Stomach (tissue), 4 donors: ENCODE data around the gene ATP8A2.

Source experiments
- POLR2A ChIP-seq, 4 donors: fragments of 450-650 bp; IDR thresholded peaks; one replicate each; pipeline ENCODE4 v1.6.1; 2016; ENCODE audit warnings: antibody characterized with exemption in 4 of 4, control low read depth in 2 of 4, mild to moderate bottlenecking in 1 of 4, moderate library complexity in 1 of 4
- TF ChIP-seq, protein P1 (sequence below), 7 experiments: fragments of 450-650 bp in 4 of 7; fragments of 200-600 bp in 3 of 7; sonication (generic) in 3 of 7; IDR thresholded peaks; one replicate each; pipeline ENCODE4 v1.5.1; 2016 to 2019; ENCODE audit warnings: antibody characterized with exemption in 7 of 7, control low read depth in 2 of 7, mild to moderate bottlenecking in 1 of 7

- TF ChIP-seq, protein P1, sequence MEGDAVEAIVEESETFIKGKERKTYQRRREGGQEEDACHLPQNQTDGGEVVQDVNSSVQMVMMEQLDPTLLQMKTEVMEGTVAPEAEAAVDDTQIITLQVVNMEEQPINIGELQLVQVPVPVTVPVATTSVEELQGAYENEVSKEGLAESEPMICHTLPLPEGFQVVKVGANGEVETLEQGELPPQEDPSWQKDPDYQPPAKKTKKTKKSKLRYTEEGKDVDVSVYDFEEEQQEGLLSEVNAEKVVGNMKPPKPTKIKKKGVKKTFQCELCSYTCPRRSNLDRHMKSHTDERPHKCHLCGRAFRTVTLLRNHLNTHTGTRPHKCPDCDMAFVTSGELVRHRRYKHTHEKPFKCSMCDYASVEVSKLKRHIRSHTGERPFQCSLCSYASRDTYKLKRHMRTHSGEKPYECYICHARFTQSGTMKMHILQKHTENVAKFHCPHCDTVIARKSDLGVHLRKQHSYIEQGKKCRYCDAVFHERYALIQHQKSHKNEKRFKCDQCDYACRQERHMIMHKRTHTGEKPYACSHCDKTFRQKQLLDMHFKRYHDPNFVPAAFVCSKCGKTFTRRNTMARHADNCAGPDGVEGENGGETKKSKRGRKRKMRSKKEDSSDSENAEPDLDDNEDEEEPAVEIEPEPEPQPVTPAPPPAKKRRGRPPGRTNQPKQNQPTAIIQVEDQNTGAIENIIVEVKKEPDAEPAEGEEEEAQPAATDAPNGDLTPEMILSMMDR (IDR thresholded peaks at IDR 0.05): no peak
- TF ChIP-seq POLR2A (IDR thresholded peaks at IDR 0.05): no peak
These were observed 8.3 kb downstream of the ATP8A2 start for GRCh38 chr13:25380082-25380481.
